ENCODE data around the gene TAMM41.

DNA sequence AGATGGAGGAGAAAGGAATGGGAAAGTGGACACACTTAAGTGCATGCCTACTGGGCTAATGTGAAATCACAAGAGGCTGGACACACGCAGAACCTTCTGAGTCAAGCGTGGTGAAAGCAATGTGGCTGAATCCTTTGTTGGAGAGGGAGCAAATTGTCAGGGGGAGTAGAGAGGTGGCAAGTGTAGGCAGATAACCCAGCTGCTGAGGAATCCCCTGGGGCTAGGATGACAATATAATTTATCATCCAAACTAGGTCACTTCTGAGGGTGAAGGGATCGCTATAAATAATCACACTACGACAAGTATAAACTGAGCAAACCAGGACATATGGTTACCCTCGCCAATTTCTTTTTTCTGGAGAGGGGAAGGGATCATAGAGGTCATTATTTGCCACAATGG is 28.7 kb downstream of the TAMM41 start:
- TF ChIP-seq, protein P1, sequence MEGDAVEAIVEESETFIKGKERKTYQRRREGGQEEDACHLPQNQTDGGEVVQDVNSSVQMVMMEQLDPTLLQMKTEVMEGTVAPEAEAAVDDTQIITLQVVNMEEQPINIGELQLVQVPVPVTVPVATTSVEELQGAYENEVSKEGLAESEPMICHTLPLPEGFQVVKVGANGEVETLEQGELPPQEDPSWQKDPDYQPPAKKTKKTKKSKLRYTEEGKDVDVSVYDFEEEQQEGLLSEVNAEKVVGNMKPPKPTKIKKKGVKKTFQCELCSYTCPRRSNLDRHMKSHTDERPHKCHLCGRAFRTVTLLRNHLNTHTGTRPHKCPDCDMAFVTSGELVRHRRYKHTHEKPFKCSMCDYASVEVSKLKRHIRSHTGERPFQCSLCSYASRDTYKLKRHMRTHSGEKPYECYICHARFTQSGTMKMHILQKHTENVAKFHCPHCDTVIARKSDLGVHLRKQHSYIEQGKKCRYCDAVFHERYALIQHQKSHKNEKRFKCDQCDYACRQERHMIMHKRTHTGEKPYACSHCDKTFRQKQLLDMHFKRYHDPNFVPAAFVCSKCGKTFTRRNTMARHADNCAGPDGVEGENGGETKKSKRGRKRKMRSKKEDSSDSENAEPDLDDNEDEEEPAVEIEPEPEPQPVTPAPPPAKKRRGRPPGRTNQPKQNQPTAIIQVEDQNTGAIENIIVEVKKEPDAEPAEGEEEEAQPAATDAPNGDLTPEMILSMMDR (IDR thresholded peaks at IDR 0.05; ENCODE audit: low read length) = no peak
- TF ChIP-seq EZH2 (IDR thresholded peaks at IDR 0.05; ENCODE audit: borderline replicate concordance, low read length) = no peak

All from OCI-LY1 (cell line).